AG09309 (cell line): ENCODE measurements around the gene NKPD1.

ENCODE experiments used
- DNase-seq: peaks from one replicate; pipeline ENCODE4 v3.0.0-alpha.2; 2010; ENCODE audit warnings: low read depth
- H3K4me3 ChIP-seq: 2 replicates; pipeline ENCODE4 v1.5.1; 2011; ENCODE audit warnings: mild to moderate bottlenecking, low read depth, low read length, moderate library complexity; ENCODE audit not compliant: control insufficient read depth
- TF ChIP-seq, protein P1 (sequence below): IDR thresholded peaks from 2 replicates; pipeline ENCODE4 v1.5.1; 2011; ENCODE audit warnings: mild to moderate bottlenecking, low read depth, low read length, inconsistent platforms; ENCODE audit not compliant: insufficient read depth, control insufficient read depth; ENCODE audit errors: missing control alignments

Gene NKPD1

DNA sequence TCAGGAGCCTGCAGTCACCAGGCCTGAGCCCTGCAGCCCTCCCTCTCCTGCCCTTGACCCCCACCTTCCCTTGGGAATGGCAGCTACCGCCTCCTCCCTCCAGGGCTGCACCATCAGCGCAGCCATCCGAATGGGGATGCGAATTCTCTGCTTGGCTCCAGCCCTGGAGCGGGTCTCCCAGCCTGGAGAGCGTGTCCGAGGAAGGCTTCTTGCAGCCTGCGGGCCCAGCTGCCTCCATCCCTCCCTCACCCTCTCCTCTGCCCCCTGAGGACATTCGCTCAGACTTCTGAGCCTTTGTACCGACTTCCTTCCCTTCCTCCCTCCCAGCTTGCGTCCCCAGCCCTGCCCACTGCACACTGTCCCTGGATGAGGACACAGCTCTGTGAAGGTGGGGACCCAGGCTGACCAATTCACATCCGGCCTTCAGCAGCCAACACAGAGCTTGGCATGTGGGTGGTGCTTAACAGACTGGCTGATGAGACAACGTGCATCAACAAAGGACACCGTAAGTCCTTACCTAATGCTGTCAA, 6.0 kb upstream of the NKPD1 start:
- no peak overlapping the region for H3K4me3 ChIP-seq
- DNase-seq: no peak
- TF ChIP-seq, protein P1, sequence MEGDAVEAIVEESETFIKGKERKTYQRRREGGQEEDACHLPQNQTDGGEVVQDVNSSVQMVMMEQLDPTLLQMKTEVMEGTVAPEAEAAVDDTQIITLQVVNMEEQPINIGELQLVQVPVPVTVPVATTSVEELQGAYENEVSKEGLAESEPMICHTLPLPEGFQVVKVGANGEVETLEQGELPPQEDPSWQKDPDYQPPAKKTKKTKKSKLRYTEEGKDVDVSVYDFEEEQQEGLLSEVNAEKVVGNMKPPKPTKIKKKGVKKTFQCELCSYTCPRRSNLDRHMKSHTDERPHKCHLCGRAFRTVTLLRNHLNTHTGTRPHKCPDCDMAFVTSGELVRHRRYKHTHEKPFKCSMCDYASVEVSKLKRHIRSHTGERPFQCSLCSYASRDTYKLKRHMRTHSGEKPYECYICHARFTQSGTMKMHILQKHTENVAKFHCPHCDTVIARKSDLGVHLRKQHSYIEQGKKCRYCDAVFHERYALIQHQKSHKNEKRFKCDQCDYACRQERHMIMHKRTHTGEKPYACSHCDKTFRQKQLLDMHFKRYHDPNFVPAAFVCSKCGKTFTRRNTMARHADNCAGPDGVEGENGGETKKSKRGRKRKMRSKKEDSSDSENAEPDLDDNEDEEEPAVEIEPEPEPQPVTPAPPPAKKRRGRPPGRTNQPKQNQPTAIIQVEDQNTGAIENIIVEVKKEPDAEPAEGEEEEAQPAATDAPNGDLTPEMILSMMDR: no peak

DNA sequence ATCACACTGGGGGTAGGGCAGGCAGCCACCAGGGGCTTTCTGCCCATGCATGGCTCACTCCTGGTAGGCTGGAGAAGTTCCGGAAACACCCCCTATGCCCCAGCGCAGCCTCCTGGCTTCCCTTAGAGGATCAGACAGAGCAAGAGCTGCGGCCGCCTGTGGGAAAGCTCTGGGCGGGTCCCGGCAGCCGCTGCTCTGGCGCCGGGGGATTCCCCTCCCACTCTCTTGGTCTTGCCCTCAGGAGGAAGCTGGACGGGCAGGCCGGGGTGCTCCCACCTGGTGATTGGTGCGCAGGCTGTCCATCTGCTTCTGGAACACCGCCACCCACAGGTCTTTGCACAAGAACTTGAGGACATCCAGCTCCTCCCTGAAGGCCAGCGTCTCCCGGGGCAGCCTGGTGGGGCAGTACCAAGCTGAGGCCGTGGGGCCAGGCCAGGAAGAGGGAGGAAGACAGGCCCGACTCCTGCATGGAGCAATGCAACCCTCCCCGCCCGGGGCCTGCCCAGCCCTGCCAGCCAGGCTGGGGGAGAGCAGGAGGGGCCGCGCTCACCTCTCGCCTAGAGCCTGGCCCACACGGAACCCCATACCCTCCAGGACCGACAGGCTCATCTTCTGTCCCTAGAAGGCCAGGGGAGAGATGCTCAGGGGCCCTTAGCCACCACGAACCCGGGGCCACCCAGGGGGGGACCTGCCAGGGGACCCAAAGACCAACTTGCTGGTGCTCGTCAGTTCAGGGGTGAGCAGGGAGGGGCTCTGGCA, 4.0 kb upstream of the NKPD1 start:
- TF ChIP-seq, protein P1: peak; percentile 21
- no peak overlapping the region for H3K4me3 ChIP-seq
- DNase-seq: no peak

DNA sequence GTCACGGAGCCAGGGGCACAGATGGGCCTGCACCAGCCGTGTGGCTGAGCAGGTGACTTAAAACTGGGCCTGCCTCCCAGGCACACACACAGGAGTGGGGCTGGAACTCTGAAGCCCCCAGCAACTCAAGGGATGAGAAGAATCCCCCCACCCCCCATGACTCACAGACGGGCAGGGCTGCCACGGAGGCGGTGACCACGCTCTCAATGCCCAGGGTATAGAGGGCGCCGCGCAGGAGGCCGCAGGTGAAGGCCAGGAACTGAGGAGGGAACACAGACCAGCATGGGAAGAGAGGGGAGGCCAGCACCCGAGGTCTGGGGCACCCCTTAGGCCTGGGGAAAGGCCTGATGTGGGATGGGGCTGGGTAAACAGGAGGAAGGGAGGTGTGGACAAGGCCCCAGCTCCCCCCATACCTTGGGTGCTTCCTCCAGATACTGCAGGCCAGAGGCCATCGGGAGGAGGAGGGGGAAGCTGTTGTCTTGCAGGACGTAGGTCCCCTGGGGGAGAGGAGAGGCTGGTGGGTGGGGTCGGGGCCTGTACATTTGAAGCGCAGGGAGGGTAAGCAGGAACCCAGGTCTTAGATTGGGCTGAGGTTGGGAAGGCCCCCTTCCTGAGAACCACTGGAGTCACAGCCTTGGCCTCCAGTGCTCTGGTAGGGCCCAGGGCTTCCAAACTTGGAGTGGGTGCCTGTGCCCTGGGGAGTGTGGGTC, 3.1 kb upstream of the NKPD1 start:
- H3K4me3 ChIP-seq: no peak overlapping the region
- TF ChIP-seq, protein P1: no peak
- no peak for DNase-seq

DNA sequence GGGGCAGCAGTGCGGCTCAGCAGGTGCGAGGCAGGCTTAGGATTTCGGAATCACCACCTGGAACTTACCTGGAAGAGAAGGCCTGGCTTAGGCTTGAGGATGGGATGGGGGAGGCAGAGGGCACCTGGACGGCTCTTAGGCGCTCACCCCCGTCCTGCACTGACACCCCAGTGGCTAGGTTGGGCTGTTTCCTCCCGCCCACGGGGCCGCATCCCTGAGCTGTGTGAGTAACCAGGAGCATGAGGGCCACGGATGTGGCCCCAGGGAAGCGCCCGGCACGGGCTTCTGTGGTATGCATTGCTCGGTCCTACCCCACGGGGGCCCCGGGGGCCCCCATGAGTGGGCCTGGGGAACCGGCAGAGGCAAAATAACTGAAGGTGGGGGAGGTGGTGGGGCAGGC, 2.4 kb upstream of the NKPD1 start:
- TF ChIP-seq, protein P1: no peak
- H3K4me3 ChIP-seq: no peak overlapping the region
- no peak for DNase-seq

DNA sequence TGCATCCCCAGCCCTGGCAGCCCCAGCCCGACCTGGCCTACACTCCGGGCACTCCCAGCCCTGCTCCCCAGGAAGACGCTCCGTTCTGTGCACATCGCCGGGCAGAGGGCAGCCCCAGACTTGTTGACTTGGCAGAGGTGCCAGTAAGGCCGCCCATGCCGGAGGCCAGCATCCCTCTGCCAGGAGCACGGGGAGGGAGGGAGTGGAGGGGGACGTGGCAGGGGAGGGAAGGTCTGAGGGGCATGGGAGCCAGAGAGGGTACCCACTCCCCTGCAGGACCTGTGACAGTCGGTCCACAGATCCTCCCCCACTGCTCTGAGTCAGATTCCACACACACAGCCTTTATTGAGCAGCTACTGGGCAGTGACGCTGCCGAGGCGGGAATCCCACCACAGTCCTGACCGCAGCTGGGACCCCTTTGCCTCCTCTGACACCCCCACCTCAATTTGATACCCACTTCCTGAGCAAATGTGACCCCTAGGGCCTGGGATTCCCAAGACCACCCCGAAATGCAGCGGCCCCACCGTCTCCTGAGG, 1.9 kb upstream of the NKPD1 start:
- TF ChIP-seq, protein P1: no peak
- no peak for DNase-seq
- no peak overlapping the region for H3K4me3 ChIP-seq

DNA sequence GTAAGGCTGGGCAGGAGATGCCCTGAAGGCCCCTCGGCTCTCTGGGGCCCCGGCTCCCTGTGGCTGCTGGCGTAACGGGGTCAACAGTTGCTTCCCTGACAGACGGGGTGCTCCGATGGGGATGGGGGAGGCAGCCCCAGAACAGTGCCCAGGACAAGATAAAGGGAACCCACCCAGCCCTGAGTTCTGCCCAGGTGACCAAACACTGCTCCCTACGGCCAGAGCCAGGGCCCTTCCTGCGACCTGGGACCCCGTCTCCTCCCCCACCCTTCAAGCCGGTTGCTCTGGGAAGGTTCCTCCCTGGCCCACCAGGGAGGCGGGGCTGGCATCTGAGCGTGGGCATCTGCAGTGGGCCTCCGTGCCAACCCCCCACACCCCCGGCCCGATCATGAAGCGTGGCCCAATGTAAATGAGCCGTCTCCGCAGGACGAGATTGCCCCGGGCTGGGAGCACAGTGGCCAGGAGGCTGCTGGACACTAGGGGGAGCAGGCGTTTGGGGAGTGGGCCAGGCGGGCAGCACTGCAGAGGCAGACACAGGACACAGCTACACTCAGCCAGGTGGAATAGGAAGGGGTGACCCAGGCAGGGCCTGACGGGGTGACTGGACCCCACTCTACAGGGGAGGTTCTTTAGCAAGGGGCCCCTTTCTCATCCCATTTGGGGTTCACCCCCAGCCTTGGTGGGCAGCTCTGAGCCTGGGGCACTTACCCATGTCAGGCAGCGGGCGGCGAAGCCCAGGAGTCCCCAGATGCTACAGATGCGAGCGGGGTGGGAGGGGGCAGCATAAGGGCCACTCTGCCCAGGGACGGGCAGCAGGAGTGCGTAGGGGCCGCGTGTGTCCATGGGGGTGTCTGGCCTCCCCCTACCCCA, 1.2 kb upstream of the NKPD1 start:
- no peak overlapping the region for H3K4me3 ChIP-seq
- no peak for DNase-seq
- TF ChIP-seq, protein P1: peak; percentile 86
